GM12873 (cell line): ENCODE results near the gene MAP3K6.

Source experiments
- CTCF ChIP-seq: IDR thresholded peaks from 2 replicates; pipeline ENCODE4 v1.5.1; 2012; ENCODE audit warnings: low read depth, mild to moderate bottlenecking, moderate library complexity, low read length, control low read depth; ENCODE audit not compliant: insufficient read depth; ENCODE audit errors: missing control alignments

MAP3K6 gene

DNA sequence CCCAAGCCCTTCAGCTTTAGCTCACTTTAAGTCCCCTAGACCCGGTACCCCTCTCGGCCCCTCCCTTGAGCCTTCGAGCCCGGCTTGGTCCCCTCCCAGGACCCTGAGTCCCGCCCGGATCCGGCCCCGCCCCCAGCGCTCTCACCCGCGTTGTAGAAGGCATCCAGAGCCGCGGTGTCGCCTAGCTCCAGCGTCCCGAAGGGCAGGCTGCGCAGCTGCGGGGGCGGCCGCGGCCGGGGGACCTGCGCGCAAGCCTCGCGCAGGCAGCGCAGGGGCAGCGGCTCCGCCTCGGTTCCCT is 699 bp downstream of the MAP3K6 start:
- no peak for TF ChIP-seq CTCF

DNA sequence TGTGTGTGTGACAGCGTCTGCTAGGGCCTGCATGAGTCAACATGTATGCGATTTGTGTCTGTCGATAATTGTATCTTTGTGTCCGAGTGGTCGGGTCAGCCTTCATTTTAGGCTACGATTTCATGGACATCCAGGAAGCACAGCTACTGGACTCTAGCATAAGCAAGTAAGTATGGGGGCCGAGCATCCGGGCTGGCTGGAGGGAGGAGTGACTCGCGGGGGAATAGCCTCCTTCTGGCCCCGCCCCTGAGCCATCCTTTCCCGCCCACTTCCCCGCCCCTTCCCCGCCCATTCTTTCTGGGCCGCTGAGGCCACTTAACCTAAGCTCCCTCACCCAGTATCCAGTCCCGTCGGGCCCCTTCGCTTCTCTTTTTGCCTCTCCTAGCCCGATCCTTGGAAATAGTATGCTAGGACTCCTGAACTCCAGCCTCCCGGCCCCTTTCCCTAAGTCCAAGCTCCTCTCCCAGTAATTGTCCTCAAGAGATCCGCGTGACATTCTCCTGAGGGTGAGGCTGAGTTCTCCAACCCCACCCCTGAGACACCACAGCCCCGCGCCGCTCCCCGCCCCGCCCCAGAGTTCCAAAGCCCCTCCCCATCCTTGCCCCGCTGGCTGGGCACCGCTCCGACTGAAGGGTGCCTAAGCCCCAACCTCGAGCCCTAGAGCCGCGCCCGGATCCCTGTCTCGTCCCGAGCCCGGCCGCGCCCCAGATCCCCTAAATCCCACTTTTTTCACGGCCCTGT is 1.2 kb downstream of the MAP3K6 start:
- TF ChIP-seq CTCF: no peak

- TF ChIP-seq CTCF: no peak
These were observed 1.9 kb downstream of the MAP3K6 start for GRCh38 chr1:27364696-27365371.

GRCh38 chr1:27363766-27364695 is 2.7 kb downstream of the MAP3K6 start:
- no peak for TF ChIP-seq CTCF

DNA sequence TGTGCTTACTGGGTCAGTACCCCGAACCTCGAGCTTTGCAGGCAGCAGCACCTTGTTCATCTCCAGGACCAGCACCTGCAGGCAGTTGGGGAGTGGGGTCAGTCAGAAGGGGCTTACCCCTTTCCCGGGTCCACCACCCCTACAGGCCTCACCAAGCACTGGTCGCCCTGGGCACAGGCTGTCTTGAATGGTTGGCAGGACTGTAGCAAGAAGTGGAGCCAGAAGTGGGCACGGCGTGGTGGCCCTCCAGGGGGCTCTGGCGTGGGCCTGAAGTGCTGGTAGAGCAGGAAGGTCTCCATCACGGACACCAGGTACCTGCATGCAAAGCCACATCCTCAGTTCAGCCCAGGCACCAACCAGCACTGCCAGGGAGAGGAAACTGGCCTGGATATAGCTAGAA is 5.2 kb downstream of the MAP3K6 start:
- no peak for TF ChIP-seq CTCF

GRCh38 chr1:27361044-27361402 is 5.7 kb downstream of the MAP3K6 start:
- no peak for TF ChIP-seq CTCF

GRCh38 chr1:27360159-27361043 is 6.4 kb downstream of the MAP3K6 start:
- TF ChIP-seq CTCF: no peak
